H54 (cell line): ENCODE data around the gene TIMM13.
"Not testable (repeated sequence)": the region's sequence is repeated elsewhere in the genome, so short reads cannot be mapped to it uniquely, and the experiment has no call there.

Experiments used
- DNase-seq: peaks from one replicate; pipeline ENCODE4 v3.0.0; 2011; ENCODE audit warnings: low spot score, mixed read lengths; ENCODE audit not compliant: insufficient read length
- FAIRE-seq: peaks from 3 replicates; lab custom pipeline; 2011; peaks lifted over from hg19 to GRCh38; lab: Jason Lieb, UNC
- POLR2A ChIP-seq: IDR thresholded peaks from 2 replicates; pipeline ENCODE4 v1.6.1; 2011; ENCODE audit warnings: low read depth, mild to moderate bottlenecking, low read length

Gene TIMM13

DNA sequence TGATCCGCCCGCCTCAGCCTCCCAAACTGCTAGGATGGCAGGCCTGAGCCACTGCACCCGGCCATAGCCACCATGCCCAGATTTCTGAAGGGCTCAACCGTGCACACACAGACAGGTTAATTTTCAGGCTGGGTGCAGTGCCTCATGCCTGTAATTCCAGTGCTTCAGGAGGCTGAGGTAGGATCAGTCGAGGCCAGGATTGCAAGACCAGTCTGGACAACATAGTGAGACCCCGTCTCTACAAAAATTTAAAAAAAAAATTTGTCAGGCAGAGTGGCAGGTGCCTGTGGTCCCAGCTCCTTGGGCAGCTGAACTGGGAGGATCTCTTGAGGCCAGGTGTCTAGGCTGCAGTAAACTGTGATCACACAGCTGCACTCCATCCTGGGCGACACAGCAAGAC lies 7.6 kb downstream of the TIMM13 start:
- DNase-seq, result no peak
- FAIRE-seq, result no peak
- no peak for TF ChIP-seq POLR2A

DNA sequence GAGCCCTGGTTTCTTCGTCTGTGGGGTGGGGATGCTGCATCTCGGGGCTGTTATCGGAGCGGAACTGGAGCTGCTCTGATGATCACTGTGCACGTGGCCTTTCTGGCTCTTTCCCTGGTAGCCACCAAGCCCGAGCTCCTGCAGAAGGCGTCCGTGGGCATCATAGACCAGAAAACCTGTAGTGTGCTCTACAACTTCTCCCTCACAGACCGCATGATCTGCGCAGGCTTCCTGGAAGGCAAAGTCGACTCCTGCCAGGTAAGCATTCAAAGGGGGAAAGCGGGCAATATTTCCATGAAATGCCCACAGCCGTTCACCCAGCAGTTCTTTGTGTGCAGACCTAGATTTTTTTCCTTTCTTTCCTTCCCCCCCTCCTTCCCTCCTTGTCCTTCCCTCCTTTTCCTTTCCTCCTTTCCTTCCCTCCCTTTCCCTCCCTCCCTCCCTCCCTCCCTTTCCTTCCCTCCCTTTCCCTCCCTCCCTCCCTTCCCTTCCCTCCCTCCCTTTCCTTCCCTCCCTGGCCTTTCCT lies 9.4 kb downstream of the TIMM13 start:
- no peak for DNase-seq
- FAIRE-seq, result no peak
- no peak for TF ChIP-seq POLR2A

DNA sequence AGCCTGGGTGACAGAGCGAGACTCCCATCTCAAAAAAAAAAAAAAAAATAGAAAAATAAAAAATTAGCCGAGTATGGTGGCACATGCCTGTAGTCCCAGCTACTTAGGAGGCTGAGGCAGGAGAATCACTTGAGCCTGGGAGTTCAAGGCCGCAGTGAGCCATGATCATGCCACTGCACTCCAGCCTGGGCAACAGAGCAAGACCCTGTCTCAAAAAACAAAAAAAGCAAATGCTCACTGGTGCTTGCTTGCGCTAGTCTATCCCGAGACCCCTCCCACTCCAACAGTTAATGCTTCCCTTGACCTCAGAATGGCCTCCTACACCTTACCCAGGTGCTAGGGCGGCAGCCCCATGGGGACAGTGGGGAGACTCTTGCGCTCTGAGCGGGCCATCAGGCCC lies 9.9 kb downstream of the TIMM13 start:
- DNase-seq, FAIRE-seq: not testable (repeated sequence)

DNA sequence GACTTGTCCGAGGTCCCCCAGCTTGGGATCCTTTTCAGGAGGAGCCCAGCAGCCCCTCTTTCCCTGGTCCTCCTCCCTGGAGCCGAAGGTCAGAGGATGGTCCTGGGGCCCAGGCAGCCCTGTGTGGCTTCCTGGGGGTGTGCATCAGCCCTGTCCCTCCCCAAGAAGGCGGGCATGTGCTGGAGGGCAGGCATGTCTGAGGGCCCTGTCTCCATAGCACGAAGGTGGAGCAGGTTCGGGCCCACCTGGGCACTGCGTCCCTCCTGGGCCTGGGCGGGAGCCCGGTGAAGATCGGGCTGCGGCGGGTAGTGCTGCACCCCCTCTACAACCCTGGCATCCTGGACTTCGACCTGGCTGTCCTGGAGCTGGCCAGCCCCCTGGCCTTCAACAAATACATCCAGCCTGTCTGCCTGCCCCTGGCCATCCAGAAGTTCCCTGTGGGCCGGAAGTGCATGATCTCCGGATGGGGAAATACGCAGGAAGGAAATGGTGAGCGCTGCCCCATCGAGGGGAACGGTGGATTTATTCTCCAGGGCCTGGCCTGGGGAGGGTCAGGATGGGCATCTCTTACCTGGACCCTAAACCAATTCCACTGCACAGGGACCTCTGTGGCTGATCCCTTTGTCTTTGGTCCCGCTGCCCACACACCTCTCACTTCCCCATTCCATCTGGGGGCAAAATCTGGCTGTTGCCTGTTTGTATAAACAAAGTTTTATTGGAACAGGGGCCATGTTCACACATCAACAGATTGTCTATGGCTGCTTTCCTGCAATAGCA lies 10.9 kb downstream of the TIMM13 start:
- FAIRE-seq, result no peak
- no peak for DNase-seq
- no peak for TF ChIP-seq POLR2A

DNA sequence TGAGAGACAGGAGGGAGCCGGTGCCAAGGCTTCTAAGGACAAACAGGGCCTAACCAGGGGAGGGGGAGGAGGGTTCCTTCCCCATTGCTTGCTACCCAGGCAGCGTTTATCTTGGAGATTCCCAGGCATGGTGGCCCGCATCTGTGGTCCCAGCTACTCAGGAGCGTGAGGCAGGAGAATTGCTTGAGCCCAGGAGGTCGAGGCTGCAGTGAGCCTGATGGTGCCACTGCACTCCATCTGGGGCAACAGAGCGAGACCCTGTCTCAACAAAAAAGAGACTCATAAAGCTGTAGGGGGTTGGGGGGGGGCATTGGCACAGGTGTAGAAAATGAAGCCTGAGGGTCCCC lies 11.4 kb downstream of the TIMM13 start:
- DNase-seq, result no peak
- no peak for TF ChIP-seq POLR2A

DNA sequence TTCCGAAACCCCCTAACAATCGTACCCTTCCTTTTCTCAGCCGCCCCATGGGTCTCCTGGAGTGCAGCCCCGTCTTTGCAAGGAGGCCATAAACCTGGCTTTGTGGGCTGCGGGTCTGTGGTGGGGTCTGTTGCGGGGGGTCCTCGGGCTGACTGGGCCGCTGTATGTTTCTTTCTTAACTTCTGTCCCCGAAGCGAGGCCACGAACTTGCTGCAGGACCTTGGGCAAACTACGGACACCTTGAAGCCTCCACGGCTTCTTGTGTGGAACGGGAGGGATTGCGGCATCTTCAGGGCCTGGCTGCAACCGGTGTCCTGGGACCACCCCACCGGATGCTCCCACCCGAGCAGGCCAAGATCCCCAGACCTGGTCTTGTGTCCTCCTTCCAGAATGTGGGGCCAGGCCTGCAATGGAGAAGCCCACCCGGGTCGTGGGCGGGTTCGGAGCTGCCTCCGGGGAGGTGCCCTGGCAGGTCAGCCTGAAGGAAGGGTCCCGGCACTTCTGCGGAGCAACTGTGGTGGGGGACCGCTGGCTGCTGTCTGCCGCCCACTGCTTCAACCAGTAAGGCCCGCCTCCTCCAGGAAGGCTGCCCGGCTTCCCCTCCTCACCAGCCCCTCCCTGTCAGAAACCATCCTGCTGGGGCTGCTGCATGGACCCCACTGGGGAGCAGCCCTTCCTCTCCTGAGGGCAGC lies 12.0 kb downstream of the TIMM13 start:
- no peak for FAIRE-seq
- DNase-seq, result no peak
- no peak for TF ChIP-seq POLR2A

More for the DNA sequence above, 11.4 kb downstream of the TIMM13 start:
- FAIRE-seq, result no peak

DNA sequence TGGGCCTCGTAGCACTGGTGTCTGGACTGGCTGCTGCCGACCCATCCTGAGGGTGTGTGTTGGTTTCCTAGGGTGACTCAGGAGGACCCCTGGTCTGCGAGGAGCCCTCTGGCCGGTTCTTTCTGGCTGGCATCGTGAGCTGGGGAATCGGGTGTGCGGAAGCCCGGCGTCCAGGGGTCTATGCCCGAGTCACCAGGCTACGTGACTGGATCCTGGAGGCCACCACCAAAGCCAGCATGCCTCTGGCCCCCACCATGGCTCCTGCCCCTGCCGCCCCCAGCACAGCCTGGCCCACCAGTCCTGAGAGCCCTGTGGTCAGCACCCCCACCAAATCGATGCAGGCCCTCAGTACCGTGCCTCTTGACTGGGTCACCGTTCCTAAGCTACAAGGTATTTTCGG lies 13.8 kb downstream of the TIMM13 start:
- TF ChIP-seq POLR2A, result no peak
- DNase-seq (no peak), FAIRE-seq (no peak)

DNA sequence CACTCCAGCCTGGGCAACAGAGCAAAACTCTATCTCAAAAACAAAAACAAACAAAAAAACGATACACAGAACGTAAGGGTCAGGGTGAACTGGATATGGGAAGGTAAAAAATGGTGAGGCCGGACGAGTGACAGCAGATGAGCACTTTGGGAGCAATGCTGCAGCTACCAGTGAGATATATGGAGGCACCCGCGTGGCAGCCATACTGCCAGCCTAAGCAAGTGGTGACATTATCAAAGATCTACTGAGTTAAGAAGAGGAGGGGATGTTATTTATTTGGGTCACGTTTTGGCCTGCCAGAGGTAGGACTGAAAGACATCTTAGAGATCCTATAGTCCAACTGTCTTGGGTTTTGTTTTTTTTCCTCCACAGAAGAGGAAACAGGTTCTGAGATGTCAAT lies 14.2 kb downstream of the TIMM13 start:
- FAIRE-seq, result no peak
- DNase-seq, result no peak
- TF ChIP-seq POLR2A, result no peak

DNA sequence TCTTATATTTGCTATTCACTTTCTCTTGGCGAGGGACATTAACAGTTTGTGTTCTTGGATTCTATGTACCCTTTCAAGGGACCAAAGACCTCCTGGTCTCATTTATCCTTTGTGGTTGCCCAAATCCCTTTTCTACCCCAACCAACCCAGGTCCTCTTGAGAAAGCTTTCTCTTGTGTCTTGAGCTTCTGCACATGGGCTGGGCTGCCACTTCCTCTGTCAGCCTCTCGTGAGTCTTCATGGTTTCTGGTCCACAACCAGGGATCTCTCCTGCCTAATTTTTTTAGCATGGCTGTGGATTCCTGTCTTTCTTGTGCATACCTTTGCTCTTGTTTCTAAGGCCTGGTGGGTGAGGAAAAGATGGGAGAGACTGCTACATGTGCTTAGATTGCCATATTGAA lies 14.9 kb downstream of the TIMM13 start:
- FAIRE-seq (no peak), DNase-seq (no peak)
- no peak for TF ChIP-seq POLR2A

DNA sequence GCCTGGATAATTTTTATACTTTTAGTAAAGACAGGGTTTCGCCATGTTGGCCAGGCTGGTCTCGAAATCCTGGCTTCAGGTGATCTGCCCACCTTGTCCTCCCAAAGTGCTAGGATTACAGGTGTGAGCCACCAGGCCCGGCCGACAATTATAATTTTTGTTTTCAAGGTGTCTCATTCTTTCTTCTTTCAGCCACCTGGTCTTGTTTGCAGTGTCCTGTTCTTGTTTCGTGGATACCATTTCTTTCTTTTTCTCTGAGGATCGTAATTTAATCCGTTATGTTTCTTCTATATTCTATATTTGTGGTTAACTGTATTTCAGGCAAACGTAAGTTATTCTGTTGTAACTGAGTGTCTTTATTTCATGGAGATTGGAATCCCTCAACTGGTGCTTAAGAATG lies 15.7 kb downstream of the TIMM13 start:
- DNase-seq (no peak), FAIRE-seq (no peak)
- TF ChIP-seq POLR2A, result no peak

DNA sequence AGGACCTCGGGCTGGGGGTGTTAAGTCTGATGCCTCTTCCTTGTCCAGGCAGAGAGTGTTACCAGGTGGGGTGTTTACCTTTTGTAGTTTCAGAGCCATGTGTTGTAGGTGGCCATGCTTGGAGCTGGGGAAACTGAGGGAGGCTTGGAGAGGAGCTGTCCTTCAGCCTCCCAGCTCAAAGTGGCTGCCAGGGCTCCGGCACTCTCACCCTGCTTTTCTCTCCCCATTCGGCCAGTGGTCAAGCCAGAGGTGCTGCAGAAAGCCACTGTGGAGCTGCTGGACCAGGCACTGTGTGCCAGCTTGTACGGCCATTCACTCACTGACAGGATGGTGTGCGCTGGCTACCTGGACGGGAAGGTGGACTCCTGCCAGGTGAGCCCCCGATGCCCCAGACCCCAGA lies 17.4 kb downstream of the TIMM13 start:
- TF ChIP-seq POLR2A, result no peak
- no peak for DNase-seq
- FAIRE-seq, result no peak

DNA sequence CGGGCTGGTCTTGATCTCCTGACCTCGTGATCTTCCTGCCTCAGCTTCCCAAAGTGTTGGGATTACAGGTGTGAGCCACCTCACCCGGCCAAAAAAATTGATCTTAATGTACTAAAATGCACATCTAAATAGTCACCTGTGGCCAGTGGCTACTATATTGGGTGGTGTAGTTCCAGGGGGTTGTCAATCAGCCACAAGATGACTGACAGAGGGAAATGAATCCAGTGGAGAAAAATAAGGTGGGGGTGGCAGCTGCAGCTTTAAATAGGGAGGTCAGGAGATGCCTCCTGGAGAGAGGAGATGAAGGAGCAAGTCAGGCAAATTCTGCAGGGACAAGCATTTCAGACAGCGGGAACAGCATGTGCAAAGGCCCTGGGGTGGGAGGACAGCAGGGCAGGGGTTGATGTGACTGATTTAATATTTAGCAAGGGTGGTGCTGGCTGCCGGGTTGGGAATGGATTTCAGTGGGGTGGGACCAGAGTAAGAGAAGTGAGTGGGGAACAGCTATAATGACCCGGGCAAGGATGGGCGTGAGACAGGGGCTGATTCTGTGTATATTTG lies 18.0 kb downstream of the TIMM13 start:
- no peak for TF ChIP-seq POLR2A
- FAIRE-seq (no peak), DNase-seq (no peak)

DNA sequence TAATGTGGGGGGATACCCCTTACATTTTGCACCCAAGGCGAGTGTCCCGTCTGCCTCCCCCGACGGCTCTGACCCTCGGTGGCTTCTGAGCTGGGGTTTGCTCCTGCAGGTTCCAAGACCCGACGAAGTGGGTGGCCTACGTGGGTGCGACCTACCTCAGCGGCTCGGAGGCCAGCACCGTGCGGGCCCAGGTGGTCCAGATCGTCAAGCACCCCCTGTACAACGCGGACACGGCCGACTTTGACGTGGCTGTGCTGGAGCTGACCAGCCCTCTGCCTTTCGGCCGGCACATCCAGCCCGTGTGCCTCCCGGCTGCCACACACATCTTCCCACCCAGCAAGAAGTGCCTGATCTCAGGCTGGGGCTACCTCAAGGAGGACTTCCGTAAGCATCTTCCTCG lies 19.1 kb downstream of the TIMM13 start:
- FAIRE-seq (no peak), DNase-seq (no peak)
- TF ChIP-seq POLR2A, result no peak

DNA sequence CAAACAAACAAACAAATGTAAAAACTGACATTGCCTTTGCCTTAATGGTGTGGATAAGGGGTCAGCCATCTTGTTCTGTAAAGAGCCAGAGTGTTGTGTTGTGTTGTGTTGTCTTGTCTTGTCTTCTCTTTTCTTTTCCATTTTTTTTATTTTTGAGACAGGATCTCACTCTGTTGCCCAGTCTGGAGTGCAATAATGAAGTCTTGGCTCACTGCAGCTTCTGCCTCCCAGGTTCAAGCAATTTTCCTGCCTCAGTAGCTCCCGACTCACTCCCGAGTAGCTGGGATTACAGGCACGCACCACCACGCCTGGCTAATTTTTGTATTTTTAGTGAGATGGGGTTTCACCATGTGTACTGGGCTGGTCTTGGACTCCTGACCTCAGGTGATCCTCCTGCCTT lies 27.8 kb downstream of the TIMM13 start:
- no peak for DNase-seq
- TF ChIP-seq POLR2A, result no peak
- FAIRE-seq, result no peak
